ENCODE results near the gene MYOZ2.

- TF ChIP-seq POLR2A (IDR thresholded peaks at IDR 0.05): no peak
- TF ChIP-seq, protein P1, sequence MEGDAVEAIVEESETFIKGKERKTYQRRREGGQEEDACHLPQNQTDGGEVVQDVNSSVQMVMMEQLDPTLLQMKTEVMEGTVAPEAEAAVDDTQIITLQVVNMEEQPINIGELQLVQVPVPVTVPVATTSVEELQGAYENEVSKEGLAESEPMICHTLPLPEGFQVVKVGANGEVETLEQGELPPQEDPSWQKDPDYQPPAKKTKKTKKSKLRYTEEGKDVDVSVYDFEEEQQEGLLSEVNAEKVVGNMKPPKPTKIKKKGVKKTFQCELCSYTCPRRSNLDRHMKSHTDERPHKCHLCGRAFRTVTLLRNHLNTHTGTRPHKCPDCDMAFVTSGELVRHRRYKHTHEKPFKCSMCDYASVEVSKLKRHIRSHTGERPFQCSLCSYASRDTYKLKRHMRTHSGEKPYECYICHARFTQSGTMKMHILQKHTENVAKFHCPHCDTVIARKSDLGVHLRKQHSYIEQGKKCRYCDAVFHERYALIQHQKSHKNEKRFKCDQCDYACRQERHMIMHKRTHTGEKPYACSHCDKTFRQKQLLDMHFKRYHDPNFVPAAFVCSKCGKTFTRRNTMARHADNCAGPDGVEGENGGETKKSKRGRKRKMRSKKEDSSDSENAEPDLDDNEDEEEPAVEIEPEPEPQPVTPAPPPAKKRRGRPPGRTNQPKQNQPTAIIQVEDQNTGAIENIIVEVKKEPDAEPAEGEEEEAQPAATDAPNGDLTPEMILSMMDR (IDR thresholded peaks at IDR 0.05): no peak
- no peak for TF ChIP-seq EP300 (IDR thresholded peaks at IDR 0.05)
These were observed 19.6 kb upstream of the MYOZ2 start for GRCh38 chr4:119116021-119116420.

Measured in tibial nerve (tissue), 4 donors.